MCF 10A (cell line): ENCODE data around the gene KCNJ10. TPM values are rescaled to one million over a fixed set of nuclear protein-coding genes. Genes with fewer than 3 reads are reported as not detected.

Experiments used
- BruUV-seq: library from RNA; stranded (reverse); fragments of 400-500 nt; replicated peaks from 2 replicates; lab custom pipeline; 2021; lab: Mats Ljungman, UMichigan
- CTCF ChIA-PET: fragments of 300-600 bp; sonication (Branson Sonifier 250); formaldehyde crosslinking; extraction: SDS; loops from one replicate; lab custom pipeline; 2021; ENCODE audit warnings: antibody characterized with exemption, inconsistent platforms; lab: Yijun Ruan, JAX
- POLR2A ChIA-PET: fragments of 300-600, 350-650 bp; sonication (Branson Sonifier 250); formaldehyde crosslinking; extraction: SDS; loops from one replicate; lab custom pipeline; 2020; ENCODE audit warnings: antibody characterized with exemption, inconsistent platforms; lab: Yijun Ruan, JAX
- DNase-seq: peaks from one replicate; pipeline ENCODE4 v3.0.0-alpha.2; 2018; ENCODE audit not compliant: unreplicated experiment
- H3K27ac Mint-ChIP-seq: one replicate; pipeline ENCODE4 v1.8.0; 2022; ENCODE audit warnings: mild to moderate bottlenecking, low read depth, mixed read lengths; ENCODE audit not compliant: unreplicated experiment
- H3K27me3 Mint-ChIP-seq: one replicate; pipeline ENCODE4 v1.8.0; 2022; ENCODE audit warnings: mixed read lengths; ENCODE audit not compliant: insufficient read depth, unreplicated experiment
- H3K36me3 Mint-ChIP-seq: one replicate; pipeline ENCODE4 v1.8.0; 2022; ENCODE audit warnings: mild to moderate bottlenecking, moderate library complexity, mixed read lengths; ENCODE audit not compliant: insufficient read depth, unreplicated experiment
- H3K4me1 Mint-ChIP-seq: one replicate; pipeline ENCODE4 v1.8.0; 2022; ENCODE audit warnings: mixed read lengths; ENCODE audit not compliant: insufficient read depth, unreplicated experiment
- H3K4me3 Mint-ChIP-seq: one replicate; pipeline ENCODE4 v1.8.0; 2022; ENCODE audit warnings: mild to moderate bottlenecking, moderate library complexity, mixed read lengths; ENCODE audit not compliant: unreplicated experiment
- H3K9me3 Mint-ChIP-seq: one replicate; pipeline ENCODE4 v1.8.0; 2022; ENCODE audit warnings: mixed read lengths; ENCODE audit not compliant: unreplicated experiment
- CTCF ChIP-seq: fragments of 200-600 bp; IDR thresholded peaks from one replicate; pipeline ENCODE4 v1.8.0; 2022; ENCODE audit warnings: antibody characterized with exemption, mild to moderate bottlenecking; ENCODE audit not compliant: unreplicated experiment
- intact Hi-C: fragments of 100-400 bp; cut with micrococcal nuclease; formaldehyde crosslinking; loops from 2 replicates; pipeline ENCODE4 v1.14.1; 2022
- total RNA-seq: library from RNA; stranded (reverse); gene quantifications from 2 replicates; pipeline ENCODE4 v1.2.3, GENCODE V29; 2022

KCNJ10 gene
- total RNA-seq, 1 experiment from 2014 or later = not detected

DNA sequence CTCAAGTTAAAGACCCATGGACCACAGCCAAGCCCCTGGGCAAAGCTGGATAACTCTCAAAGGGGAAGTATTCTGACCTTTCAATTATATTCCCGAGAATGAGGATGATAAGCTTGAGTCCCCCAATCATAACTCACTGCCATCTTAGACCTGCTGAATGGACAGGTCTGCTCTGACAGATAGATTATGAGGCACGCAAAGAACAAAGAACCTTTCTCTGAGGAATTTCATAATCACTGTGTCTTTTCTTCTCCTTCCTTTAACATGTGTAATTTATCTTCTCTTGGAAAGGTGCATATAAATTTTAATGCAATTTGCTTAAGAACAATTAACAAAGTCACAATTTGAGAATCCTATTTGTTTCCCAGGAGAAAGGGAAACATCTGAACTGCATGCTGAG lies 60.2 kb downstream of the KCNJ10 start:
- no peaks in the 10 kb centered on the region for H3K27me3 Mint-ChIP-seq
- ChIA-PET POLR2A (interaction anchor here (5.0 kb wide), 1 partner anchor 22 kb away, joined by 27 read pairs; the partner anchor contains the start of gene PIGM), CTCF (interaction anchor here (0.6 to 14.6 kb wide), 11 partner anchors 10 to 514 kb away, joined by 3 to 1675 read pairs (median 5); partner anchors contain the start of genes FCRL6, IGSF9, PIGM and SLAMF9)
- BruUV-seq = no TSS peak
- DNase-seq = no peak
- no peak overlapping the region for H3K4me3 Mint-ChIP-seq
- no peak overlapping the region for H3K27ac Mint-ChIP-seq
- H3K36me3 Mint-ChIP-seq = no peaks in the 10 kb centered on the region
- intact Hi-C loops = loop anchor here (5.0 kb wide), 1 partner anchor 48 kb away; no protein-coding TSS in a partner anchor
- peaks cover 6% of the 10 kb centered on the region for H3K4me1 Mint-ChIP-seq
- no peak for TF ChIP-seq CTCF
- no peaks in the 10 kb centered on the region for H3K9me3 Mint-ChIP-seq

DNA sequence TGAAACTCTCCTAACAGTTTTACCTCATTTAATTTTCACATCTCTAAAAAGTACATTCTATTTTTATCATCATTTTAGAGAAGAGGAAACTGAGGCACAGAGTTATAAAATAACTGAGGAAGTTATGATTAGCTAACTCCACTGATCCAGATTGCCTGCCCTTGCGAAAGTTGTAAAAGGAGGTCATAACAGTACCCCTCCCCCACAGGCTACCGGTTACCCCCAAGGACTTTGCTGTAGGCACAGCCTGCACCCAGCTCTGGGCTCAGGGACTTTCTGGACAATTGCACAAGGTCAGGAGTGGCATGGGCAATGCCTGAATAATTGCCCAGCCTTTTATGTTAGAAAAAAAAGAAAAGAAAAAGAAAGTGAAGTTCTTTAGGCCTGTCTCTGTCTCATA lies 60.9 kb downstream of the KCNJ10 start:
- BruUV-seq = no TSS peak
- ChIA-PET CTCF (interaction anchor here (0.5 to 14.6 kb wide), 22 partner anchors 10 to 817 kb away, joined by 3 to 1675 read pairs (median 12); partner anchors contain the start of genes FCRL6, IGSF9, PIGM and SLAMF9), POLR2A (interaction anchor here (1.0 to 5.0 kb wide), 2 partner anchors 23 to 116 kb away, joined by 3 to 27 read pairs; partner anchors contain the start of gene PIGM)
- no peak for DNase-seq
- intact Hi-C loops = loop anchor here (5.0 kb wide), 1 partner anchor 47 kb away; no protein-coding TSS in a partner anchor
- no peaks in the 10 kb centered on the region for H3K9me3 Mint-ChIP-seq
- no peaks in the 10 kb centered on the region for H3K27me3 Mint-ChIP-seq
- no peak overlapping the region for H3K4me3 Mint-ChIP-seq
- peaks cover 13% of the 10 kb centered on the region for H3K4me1 Mint-ChIP-seq
- no peak for TF ChIP-seq CTCF
- no peak overlapping the region for H3K27ac Mint-ChIP-seq
- H3K36me3 Mint-ChIP-seq = no peaks in the 10 kb centered on the region

DNA sequence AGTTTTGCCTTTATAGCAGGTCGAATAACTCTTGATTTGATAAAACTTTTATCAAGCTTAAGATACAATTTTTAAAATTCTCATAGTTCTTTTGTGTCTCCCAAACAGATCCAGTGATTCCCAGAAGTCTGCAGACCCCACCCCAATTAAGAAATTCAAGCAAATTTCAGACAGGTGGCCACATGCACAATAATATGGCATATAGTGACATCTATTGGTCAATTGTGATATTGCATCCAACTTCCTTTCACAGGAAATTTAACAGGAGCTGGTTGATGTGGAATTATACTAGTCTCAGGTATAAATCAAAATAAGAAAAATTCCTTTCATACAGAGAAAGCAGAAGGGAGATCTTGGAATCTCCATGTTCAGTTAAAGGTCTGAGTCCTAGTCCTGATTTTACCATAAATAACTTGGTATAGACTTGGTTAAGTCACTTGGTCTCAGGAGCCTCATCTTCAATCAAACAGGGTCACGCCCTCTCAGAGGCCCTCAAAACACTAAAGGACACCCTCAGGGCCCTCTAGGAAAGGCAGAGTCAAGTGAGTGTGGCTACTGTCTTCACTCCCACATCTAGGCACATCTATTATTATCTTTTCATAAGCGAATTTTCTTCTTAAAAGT lies 62.3 kb downstream of the KCNJ10 start:
- no peak overlapping the region for H3K4me3 Mint-ChIP-seq
- peaks cover 17% of the 10 kb centered on the region for H3K4me1 Mint-ChIP-seq
- ChIA-PET CTCF (interaction anchor here (0.6 to 14.6 kb wide), 72 partner anchors 9 to 881 kb away, joined by 3 to 1675 read pairs (median 5); partner anchors contain the start of genes CFAP45, DUSP23, FCRL6 and IGSF9), POLR2A (interaction anchor here (0.6 to 5.7 kb wide), 14 partner anchors 9 to 221 kb away, joined by 3 to 38 read pairs (median 5); partner anchors contain the start of genes PIGM and TAGLN2)
- intact Hi-C loops = loop anchor here (1.0 to 5.0 kb wide), 4 partner anchors 45 to 875 kb away; no protein-coding TSS in a partner anchor
- H3K27me3 Mint-ChIP-seq = no peaks in the 10 kb centered on the region
- no TSS peak for BruUV-seq
- TF ChIP-seq CTCF = peak; percentile 93
- no peaks in the 10 kb centered on the region for H3K9me3 Mint-ChIP-seq
- no peak overlapping the region for H3K27ac Mint-ChIP-seq
- no peaks in the 10 kb centered on the region for H3K36me3 Mint-ChIP-seq
- peak; percentile 68 for DNase-seq

DNA sequence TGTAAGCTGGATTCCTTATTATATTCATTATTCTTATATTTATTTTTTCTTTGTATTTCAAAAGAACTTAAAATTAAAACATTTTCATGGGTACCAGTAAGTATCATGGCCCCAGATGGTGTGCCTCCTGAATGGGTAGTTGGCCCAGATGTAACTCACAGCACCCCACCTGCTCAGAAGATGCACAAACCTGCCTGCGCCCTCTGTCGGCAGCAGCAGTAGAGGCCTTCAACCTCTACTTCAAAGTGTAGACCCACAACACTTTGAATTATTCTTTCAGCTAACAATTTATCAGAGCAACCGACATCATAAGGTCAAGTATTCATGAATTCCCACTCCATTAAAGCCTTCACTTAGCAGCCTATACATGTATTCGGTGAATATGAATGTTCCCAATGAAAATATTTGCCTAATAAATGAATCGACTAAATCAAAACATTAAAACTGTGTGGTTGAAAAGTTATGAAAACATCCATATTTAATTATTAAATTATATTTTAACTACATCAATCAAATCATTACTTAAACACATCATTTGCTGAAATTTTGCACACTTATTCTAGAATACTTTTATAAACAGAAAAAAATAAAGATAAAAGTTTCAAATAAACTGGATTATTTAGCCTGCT lies 63.5 kb downstream of the KCNJ10 start:
- ChIA-PET CTCF (interaction anchor here (0.6 to 14.6 kb wide), 70 partner anchors 11 to 893 kb away, joined by 3 to 1675 read pairs (median 5); partner anchors contain the start of genes CFAP45, DUSP23, FCRL6 and IGSF9), POLR2A (interaction anchor here (0.7 to 5.7 kb wide), 8 partner anchors 25 to 180 kb away, joined by 3 to 38 read pairs (median 9); partner anchors contain the start of genes PIGM and TAGLN2)
- peak; percentile 87 for DNase-seq
- Mint-ChIP-seq H3K9me3 (no peaks in the 10 kb centered on the region), H3K4me1 (peaks cover 11% of the 10 kb centered on the region), H3K27ac (no peak overlapping the region), H3K36me3 (no peaks in the 10 kb centered on the region), H3K4me3 (no peak overlapping the region), H3K27me3 (no peaks in the 10 kb centered on the region)
- intact Hi-C loops = loop anchor here (1.0 to 5.0 kb wide), 5 partner anchors 44 to 874 kb away; partner anchors contain the start of gene DUSP23
- peak; percentile 99 for TF ChIP-seq CTCF
- BruUV-seq = no TSS peak
